IPS DF 4.7 (cell line): Measurements from ENCODE around the gene SETD1A.

Experiments used
- DNase-seq: peaks from one replicate; pipeline ENCODE4 v3.0.0-alpha.2; 2013; ENCODE audit warnings: low spot score; ENCODE audit errors: extremely low read depth

The SETD1A gene

DNA sequence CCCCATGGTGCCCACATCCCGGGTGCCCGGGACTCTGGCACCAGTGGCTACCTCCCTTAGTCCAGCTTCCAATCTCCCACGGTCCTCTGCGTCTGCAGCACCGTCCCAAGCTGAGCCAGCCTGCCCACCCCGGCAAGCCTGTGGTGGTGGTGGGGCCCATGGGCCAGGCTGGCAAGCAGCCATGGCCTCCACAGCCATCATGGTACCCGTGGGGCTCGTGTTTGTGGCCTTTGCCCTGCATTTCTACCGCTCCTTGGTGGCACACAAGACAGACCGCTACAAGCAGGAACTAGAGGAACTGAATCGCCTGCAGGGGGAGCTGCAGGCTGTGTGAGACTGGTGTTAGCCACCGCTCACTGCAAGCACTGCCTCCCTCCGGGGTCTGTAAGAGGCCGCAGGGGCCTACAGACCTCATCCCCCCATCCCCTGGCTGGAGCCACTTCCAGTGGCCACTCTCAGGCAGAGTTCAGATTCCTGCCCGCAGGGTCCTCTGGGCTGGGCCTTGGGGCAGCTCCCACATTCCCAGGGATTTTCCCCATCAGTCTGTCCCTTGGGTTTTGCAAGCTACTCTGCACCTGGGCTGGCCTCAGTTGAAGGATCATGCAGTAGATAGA, 3.9 kb upstream of the SETD1A start:
- DNase-seq: no peak

DNA sequence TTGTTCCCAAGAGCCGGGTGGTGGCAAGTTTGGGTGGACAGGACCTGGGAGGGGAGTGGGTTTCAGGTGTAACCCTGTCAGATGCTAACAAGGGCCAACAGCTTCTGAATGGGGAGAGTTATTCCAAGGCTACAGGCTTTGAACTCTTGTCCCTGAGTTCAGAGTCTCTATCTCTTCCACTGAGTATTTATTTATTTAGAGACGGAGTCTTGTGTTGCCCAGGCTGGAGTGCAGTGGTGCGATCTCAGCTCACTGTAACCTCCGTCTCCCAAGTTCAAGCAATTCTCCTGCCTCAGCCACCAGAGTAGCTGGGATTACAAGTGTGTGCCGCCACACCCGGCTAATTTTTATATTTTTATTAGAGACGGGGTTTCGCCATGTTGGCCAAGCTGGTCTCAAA, 2.6 kb upstream of the SETD1A start:
- no peak for DNase-seq

DNA sequence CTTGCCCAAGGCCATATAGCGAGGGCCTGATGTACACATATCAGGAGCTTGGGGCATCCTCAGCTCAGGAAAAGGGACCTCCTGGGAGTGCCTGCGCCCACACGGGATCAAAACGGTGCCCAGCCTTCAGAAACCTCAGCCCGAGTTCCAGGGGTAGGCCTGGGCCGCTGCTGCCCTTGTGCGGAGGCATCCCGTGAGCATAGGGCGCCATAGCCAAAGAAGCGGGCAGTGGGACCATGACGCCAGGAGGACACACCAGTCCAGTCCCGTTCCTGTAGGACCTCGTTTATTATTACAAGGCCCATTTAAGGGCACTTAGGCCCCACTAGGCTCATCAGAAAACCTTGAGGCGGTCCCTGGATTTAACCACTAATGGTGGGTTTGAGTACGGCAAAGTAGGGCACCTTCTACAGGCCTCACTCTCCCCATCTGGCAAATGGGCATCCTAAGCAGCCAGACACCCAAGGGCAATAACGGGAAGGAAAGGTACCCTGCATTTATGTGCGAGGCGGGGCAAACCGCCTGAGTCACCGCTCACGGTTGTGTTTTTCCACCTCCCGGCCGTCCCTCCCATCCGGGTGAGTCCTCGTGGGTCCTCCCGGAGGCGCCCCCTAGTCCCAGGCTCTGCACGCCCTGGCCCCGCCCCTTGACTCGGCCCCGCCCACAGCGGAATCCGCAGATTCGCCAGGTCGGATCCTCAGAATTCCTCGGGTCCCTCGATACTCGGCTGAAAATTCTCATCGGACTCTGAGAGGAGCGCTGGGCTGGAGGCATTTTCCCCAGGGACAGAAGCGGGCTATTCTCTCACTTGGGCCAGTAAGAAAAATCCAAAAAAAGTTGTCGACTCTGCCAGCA, 726 bp upstream of the SETD1A start:
- DNase-seq: no peak

DNA sequence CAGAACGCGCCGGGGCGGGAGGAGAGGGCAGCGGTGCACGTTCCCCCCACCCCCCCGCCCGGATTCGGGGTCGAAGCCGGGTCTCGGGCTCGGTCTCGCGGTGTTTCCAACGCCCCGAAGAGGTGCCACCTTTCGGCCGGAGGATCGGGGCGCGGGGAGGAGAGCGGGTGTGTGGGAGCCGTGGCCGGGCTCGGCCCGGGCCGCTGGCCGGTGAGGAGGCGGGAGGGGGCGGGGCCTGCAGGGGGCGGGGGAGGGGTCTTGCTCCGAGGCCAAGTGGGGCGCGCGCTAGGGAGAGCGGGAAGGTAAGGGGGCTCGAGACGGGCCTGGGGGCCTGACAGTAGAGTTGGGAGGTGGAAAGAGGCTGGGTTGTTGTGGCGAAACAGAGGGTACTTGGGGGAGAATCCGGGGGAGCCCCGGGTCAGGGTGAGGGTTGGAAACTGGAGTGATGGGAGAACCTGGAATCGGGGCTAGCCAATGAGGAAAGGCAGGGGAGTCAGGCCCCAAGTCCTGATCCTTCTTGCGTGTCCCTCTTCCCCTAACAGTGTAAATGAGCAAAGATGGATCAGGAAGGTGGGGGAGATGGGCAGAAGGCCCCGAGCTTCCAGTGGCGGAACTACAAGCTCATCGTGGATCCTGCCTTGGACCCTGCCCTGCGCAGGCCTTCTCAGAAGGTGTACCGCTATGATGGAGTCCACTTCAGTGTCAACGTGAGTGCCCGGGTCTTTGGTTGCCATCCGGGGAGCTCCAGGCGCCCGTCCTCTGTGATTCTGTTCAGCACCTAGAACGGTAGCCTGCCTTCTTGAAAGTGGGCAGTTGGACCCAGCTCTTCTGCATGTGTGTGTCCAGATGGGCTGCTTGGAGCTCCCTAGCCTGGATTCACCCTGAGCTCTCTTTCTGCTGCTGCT, 873 bp downstream of the SETD1A start:
- DNase-seq: no peak

DNA sequence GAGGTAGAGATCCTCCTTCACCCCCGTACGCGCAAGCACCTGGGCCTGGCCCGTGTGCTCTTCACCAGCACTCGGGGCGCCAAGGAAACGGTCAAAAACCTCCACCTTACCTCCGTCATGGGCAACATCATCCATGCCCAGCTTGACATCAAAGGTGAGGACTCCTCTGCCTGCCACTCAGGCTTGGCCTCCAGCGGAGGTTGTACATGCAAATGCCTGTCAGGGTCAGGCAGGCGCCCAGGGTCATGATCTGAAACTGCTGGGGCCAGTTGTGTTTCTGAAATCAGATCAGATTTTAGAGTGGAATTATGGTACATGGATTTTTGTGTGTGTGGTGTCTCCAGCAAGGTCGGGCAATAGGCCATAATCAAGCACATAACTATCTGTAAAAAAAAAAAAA, 3.8 kb downstream of the SETD1A start:
- DNase-seq: no peak

DNA sequence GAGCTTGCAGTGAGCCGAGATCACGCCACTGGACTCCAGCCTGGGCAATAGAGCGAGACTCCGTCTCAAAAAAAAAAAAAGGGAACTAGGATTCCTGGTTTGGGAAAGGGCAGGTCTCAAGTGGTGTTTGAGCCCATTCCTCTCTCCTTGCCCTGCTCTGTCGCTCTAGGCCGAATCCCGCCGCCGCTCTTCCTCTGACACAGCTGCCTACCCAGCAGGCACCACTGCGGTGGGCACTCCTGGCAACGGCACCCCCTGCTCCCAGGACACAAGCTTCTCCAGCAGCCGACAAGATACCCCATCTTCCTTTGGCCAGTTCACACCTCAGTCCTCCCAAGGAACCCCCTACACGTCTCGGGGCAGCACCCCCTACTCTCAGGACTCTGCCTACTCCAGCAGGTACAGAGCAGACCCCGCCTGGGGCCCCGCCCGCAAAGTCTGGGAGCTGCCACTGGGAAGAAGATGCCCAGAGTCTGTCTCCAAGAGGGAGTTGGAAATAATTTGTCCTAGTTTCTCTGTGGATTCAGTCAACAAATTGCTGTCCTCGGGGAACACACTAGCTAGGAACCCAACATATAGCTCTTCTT, 6.5 kb downstream of the SETD1A start:
- no peak for DNase-seq

DNA sequence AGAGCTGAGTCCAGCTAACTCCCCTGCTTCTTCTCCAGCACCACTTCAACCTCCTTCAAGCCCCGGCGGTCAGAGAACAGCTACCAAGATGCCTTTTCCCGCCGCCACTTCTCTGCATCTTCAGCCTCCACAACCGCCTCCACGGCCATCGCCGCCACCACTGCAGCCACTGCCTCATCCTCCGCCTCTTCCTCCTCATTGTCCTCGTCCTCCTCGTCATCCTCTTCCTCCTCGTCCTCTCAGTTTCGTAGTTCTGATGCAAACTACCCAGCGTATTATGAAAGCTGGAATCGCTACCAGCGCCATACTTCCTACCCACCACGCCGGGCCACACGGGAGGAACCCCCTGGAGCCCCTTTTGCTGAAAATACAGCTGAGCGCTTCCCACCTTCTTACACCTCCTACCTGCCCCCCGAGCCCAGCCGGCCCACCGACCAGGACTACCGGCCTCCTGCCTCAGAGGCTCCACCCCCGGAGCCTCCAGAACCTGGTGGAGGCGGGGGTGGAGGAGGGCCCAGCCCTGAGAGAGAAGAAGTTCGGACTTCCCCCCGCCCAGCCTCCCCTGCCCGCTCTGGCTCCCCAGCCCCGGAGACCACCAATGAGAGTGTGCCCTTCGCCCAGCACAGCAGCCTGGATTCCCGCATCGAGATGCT, 7.1 kb downstream of the SETD1A start:
- no peak for DNase-seq

DNA sequence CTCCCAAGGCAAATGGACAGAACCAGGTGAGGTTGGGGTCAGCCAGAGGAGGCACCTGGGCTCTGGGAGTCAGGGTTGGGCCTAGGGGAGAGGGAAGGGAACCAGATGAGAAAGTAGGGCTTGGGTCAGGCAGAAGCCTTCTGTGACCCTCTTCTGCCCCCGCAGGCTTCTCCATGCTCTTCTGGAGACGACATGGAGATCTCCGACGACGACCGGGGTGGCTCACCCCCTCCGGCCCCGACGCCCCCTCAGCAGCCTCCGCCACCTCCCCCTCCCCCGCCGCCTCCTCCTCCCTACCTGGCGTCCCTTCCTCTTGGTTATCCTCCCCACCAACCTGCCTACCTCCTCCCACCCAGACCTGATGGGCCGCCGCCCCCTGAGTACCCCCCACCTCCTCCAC, 7.9 kb downstream of the SETD1A start:
- DNase-seq: no peak

DNA sequence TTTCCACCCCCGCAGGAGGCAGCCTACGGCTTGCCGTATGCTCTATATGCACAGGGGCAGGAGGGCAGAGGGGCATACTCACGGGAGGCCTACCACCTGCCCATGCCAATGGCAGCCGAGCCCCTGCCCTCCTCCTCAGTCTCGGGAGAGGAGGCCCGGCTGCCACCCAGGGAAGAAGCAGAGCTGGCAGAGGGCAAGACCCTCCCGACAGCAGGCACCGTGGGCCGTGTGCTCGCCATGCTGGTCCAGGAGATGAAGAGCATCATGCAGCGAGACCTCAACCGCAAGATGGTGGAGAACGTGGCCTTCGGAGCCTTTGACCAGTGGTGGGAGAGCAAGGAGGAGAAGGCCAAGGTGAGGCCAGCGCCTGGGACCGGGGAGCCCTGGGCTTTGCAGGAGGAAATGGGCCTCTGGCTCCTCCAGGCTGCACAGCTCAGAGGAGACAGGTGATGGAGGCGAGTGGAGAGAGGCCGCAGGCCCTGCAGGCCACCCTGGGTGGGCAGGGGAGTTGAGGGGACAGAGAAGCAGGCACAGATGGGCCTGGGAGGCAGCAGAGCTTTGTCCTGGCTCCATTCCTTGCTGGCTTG, 8.6 kb downstream of the SETD1A start:
- no peak for DNase-seq

DNA sequence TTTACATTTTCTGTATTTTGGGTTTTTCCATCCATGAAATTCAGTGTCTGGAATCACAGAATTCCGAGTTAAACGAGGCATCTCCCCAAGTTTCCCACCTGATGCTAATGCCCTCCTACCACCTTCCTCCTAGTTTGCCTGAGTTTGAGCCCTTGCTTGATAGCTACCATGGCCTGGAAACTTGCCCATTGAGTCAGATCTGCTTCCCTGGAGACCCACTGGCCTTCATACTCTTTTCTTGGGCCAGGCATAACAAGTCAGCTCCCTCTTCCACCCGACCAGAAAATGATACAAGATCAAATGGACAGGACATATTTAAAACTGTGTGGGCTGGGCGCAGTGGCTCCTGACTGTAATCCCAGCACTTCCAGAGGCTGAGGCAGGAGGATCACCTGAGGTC, 10.2 kb downstream of the SETD1A start:
- no peak for DNase-seq

DNA sequence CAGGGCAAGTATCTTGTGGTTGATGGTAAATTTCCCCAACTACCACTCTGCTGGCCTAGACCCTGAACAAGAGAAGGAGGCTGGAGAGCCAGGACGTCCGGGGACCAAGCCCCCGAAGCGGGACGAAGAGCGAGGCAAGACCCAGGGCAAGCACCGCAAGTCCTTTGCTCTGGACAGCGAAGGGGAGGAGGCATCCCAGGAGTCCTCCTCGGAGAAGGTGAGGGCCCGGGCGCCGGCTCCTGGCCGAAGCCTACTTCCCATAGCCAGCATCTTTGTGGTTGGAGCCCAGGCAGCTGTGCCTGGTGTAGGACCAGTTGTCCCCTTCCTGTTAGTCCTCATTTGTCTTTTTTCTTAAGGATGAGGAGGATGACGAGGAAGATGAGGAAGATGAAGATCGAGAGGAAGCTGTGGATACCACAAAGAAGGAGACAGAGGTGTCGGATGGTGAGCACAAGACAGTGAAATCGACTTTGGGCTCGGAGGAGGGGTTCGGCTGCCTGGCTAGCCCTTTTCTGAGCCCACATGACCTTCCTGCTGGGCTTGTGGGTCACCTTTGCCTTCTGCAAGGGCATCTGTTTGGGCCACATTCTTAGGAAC, 11.8 kb downstream of the SETD1A start:
- DNase-seq: no peak

DNA sequence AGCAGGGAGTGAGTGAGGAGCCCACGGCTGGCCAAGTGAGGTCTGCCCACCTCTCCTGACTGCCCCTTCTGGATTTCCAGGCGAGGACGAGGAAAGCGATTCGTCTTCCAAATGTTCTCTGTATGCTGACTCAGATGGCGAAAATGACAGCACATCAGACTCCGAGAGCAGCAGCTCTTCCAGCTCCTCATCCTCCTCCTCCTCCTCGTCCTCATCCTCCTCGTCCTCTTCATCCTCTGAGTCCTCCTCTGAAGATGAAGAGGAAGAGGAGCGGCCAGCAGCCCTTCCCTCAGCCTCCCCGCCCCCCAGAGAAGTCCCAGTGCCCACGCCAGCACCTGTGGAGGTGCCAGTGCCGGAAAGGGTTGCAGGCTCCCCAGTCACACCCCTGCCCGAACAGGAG, 13.7 kb downstream of the SETD1A start:
- DNase-seq: no peak

DNA sequence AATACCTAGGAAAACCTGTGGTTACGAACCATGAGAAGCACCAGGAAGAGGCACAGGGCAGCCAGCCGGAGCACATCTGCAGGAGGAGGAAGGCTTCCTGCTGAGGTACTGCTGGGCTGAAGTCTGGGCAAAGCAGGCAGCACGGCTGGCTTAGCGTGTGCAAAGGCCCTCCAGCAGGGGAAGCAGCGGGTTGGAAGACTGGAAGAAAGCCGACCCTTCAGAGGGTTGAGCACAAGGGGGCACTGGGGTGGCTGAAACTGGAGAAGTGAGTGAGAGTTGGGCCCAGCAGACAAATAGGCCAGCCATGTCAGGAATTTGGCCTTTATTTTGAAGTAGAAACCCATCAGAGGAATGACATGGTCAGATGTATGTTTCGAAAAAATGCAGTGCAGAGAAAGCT, 15.3 kb downstream of the SETD1A start:
- DNase-seq: no peak

DNA sequence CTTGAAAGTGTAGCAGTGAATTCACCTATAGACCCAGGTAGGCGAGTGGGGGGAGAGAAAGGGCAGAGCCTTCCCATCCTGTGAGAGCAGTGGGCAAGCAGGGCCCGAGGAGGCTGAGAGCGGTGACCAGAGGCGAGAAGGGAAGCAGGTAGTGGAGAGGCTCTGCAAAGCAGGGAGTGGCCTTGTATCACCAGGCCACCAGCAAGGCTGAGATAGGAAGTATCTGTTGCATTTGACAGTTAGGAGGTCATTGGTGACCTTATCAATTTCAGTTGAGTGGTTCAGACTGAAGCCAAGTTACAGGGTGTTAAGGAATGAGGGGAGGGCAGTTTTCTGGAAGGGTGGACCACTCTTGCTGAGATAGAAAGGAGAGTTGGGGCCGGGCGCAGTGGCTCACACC, 16.8 kb downstream of the SETD1A start:
- DNase-seq: no peak

DNA sequence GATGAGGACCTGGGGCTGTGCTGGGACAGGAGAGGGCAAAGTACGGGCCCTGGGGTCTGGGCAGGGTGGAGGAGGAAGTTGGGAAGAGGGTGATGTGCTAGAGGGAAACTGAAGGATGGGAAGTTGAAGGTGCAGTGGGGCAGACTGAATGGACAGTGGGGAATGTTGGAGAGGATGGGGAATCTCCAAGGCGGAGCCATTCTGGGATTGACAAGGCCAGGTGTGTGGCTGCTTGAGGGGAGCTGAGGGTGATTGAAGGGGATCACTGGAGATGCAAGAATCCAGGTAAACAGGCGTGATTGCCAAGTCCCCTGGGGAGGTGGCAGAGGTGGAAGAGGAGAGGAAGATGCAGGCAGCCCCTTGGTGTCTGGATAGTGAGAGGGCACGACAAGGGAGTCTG, 18.9 kb downstream of the SETD1A start:
- DNase-seq: no peak

DNA sequence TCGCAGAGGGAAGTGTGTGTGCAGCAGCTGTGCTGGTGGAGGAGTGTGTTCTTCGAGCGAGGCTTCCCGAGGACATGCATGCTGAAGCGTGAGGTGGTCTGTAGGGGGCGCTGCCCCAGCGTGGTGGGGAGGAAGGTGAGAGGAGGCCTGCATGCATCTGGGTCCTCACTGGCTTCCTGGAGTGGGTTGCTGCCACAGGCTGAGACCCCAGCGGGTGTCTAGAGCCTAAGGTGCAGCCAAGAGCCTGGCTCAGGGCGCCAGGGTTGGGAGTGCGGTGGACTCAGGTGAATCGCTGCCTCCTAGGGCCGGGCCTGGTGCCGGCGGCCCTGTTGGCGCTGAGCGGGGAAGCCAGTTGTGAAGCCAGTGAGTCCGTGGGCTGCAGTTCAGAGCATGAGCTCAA, 19.9 kb downstream of the SETD1A start:
- DNase-seq: no peak

DNA sequence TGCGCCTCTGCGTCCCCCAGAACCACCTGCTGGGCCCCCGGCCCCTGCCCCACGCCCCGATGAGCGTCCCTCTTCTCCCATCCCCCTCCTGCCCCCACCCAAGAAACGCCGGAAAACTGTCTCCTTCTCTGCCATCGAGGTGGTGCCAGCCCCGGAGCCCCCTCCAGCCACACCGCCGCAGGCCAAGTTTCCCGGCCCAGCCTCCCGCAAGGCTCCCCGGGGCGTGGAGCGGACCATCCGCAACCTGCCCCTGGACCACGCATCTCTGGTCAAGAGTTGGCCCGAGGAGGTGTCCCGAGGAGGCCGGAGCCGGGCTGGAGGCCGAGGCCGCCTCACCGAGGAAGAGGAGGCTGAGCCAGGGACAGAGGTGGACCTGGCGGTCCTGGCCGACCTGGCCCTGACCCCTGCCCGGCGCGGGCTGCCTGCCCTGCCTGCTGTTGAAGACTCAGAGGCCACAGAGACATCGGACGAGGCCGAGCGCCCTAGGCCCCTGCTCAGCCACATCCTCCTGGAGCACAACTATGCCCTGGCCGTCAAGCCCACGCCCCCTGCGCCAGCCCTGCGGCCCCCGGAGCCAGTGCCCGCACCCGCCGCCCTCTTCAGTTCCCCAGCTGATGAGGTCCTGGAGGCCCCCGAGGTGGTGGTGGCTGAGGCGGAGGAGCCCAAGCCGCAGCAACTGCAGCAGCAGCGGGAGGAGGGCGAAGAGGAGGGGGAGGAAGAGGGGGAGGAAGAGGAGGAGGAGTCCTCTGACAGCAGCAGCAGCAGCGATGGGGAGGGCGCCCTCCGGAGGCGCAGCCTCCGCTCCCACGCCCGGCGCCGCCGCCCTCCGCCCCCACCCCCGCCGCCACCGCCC, 21.8 kb downstream of the SETD1A start:
- DNase-seq: no peak

DNA sequence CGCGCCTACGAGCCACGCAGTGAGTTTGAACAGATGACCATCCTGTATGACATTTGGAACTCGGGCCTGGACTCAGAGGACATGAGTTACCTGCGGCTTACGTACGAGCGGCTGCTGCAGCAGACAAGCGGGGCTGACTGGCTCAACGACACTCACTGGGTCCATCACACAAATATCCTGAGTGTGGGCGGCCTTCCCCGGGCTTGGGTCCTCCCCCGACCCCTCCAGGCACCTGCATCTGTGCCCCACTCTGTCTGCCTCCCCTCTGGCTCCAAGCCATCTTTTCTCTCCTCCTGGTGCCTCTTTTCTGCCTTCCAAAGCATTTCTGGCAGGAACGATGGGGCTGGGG, 22.4 kb downstream of the SETD1A start:
- DNase-seq: no peak

DNA sequence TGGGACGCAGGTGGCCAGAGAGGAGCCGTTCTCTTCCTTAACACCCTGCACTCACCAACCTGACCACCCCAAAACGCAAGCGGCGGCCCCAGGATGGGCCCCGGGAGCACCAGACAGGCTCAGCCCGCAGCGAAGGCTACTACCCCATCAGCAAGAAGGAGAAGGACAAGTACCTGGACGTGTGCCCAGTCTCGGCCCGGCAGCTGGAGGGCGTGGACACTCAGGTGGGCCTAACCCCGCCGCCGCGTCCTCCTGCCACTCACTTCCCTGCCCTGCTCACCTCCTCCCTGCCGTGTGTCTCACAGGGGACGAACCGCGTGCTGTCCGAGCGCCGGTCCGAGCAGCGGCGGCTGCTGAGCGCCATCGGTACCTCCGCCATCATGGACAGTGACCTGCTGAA, 22.9 kb downstream of the SETD1A start:
- no peak for DNase-seq

DNA sequence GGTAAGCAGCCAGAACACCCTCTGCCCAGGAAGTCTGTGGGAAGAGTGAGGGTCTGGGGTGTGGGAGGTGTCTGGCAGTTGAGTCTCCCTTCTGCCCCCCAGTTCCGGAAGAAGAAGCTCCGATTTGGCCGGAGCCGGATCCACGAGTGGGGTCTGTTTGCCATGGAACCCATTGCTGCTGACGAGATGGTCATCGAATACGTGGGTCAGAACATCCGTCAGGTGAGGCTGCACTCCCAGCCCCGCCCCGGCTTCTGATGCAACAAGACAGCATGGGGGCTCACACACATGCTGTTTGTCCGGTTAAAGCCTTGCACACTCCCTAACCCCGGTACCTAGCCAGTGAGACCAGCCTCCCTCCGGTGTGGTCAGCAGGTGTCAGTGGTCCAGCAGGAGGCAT, 23.4 kb downstream of the SETD1A start:
- DNase-seq: no peak
